Stimulated activated CD4-positive, alpha-beta T cell treated with anti-CD3 and anti-CD28 coated beads, TNF-alpha, amount 100 ng/mL, for 24 hours (primary cell): ENCODE results near the gene UQCRFS1.

Source experiments
- DNase-seq, 3 experiments: peaks; one replicate each; pipeline ENCODE4 v3.0.0-alpha.2; 2020; ENCODE audit warnings: low read depth in 3 of 3

UQCRFS1 gene

GRCh38 chr19:29155683-29156082 lies 57.3 kb downstream of the UQCRFS1 start:
- DNase-seq = no peak
